Upper lobe of left lung (tissue), 4 donors: ENCODE data around the gene CACNA1H.
"Not testable (repeated sequence)": the region's sequence is repeated elsewhere in the genome, so short reads cannot be mapped to it uniquely, and the experiment has no call there.

ENCODE experiments used
- POLR2A ChIP-seq, 4 donors: fragments of 450-650 bp; IDR thresholded peaks; one replicate each; pipeline ENCODE4 v1.5.1; 2016 to 2017; ENCODE audit warnings: antibody characterized with exemption in 4 of 4, mild to moderate bottlenecking in 2 of 4
- TF ChIP-seq, protein P1 (sequence below), 6 experiments: fragments of 450-650 bp in 4 of 6; fragments of 200-600 bp in 2 of 6; sonication (generic) in 2 of 6; IDR thresholded peaks; one replicate each; pipeline ENCODE4 v1.5.1; 2016 to 2019; ENCODE audit warnings: antibody characterized with exemption in 6 of 6

DNA sequence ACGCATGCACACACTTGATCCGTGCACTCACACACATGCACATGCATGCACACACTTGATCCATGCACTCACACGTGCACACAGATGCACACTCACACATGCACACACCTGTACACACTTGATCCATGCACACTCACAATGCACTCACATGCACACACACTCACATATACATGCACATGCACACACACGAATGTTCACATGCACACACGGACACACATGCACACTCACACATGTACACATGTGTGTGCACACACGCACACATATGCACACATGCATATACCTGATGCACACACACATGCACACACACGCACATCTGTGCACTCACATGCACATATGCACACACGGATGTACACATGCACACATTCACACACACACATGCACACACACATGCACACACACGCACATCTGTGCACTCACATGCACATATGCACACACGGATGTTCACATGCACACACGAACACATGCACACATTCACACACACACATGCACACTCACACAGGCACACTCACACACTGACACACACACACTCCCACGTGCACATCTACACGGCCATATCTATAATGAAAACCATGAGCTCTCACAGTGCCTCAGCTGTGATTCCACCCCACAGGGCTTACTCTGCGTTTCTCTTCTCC is 95.1 kb downstream of the CACNA1H start:
- TF ChIP-seq, protein P1, sequence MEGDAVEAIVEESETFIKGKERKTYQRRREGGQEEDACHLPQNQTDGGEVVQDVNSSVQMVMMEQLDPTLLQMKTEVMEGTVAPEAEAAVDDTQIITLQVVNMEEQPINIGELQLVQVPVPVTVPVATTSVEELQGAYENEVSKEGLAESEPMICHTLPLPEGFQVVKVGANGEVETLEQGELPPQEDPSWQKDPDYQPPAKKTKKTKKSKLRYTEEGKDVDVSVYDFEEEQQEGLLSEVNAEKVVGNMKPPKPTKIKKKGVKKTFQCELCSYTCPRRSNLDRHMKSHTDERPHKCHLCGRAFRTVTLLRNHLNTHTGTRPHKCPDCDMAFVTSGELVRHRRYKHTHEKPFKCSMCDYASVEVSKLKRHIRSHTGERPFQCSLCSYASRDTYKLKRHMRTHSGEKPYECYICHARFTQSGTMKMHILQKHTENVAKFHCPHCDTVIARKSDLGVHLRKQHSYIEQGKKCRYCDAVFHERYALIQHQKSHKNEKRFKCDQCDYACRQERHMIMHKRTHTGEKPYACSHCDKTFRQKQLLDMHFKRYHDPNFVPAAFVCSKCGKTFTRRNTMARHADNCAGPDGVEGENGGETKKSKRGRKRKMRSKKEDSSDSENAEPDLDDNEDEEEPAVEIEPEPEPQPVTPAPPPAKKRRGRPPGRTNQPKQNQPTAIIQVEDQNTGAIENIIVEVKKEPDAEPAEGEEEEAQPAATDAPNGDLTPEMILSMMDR (IDR thresholded peaks at IDR 0.05), result not testable (repeated sequence)
- not testable (repeated sequence) for TF ChIP-seq POLR2A (IDR thresholded peaks at IDR 0.05)
